Pancreas (tissue), 10 donors: ENCODE results near the gene ITPRID2. TPM values are rescaled to one million over a fixed set of nuclear protein-coding genes. Genes with fewer than 3 reads are reported as not detected.

Experiments used
- ATAC-seq, 4 donors: fragments of 200-7000 bp; cut with Tn5 transposase; one replicate each; pipeline versions ENCODE4 v1.8.0 to v1.9.1; 2020; ENCODE audit warnings: mild to moderate bottlenecking in 4 of 4, moderate library complexity in 4 of 4
- DNase-seq, 6 donors: peaks; one replicate each; pipeline ENCODE4 v3.0.0-alpha.2; 2020
- FAIRE-seq: peaks from 2 replicates; lab custom pipeline; 2012; peaks lifted over from hg19 to GRCh38; lab: Jason Lieb, UNC
- H3K27ac ChIP-seq, 4 donors: fragments of 200-600 bp; sonication (generic); 1 replicate in 3 of 4; 2 replicates in 1 of 4; pipeline versions ENCODE4 v1.5.0 to v1.8.0; 2020
- H3K27me3 ChIP-seq, 4 donors: fragments of 200-600 bp; one replicate each; pipeline ENCODE4 v1.8.0; 2021
- H3K36me3 ChIP-seq, 3 donors: fragments of 200-600 bp; sonication (generic) in 1 of 3; one replicate each; pipeline versions ENCODE4 v1.5.0 to v1.8.0; 2020 to 2021
- H3K4me1 ChIP-seq, 3 donors: fragments of 200-600 bp; one replicate each; pipeline ENCODE4 v1.8.0; 2021
- H3K4me3 ChIP-seq, 4 donors: fragments of 200-600 bp; sonication (generic) in 2 of 4; one replicate each; pipeline versions ENCODE4 v1.5.0 to v1.8.0; 2020 to 2021
- H3K9me3 ChIP-seq, 4 donors: fragments of 200-600 bp; one replicate each; pipeline ENCODE4 v1.8.0; 2021
- whole genome bisulfite sequencing, 2 donors: extraction: QIAGEN DNeasy Blood & Tissue Kit; methylation state at CpG; one replicate each; pipeline ENCODE4 v1.1.7; 2013; 5-methylcytosine and 5-hydroxymethylcytosine counted together
- intact Hi-C, 3 donors: fragments of 100-400 bp; cut with DNase I; formaldehyde crosslinking; loops; one replicate each; pipeline versions ENCODE4 v1.11.1 to v1.14.2; 2022
- polyA plus RNA-seq, 2 donors: library from polyadenylated mRNA; stranded (reverse); fragments of 200-250 nt; gene quantifications; one replicate each; pipeline ENCODE4 v1.2.3, GENCODE V29; 2013
- total RNA-seq, 6 donors: library from RNA; stranded (reverse); fragmentation: NEBNext Ultra II Directional in 4 of 6; extraction: Animal tissue kit (Norgen Biotek cat#: 25700) in 4 of 6; gene quantifications; one replicate each; pipeline versions ENCODE4 v1.2.1 to v1.2.4, GENCODE V29; 2021 to 2023
- TF ChIP-seq, protein P1 (sequence below), 4 donors: fragments of 200-600 bp; sonication (generic) in 3 of 4; IDR thresholded peaks; one replicate each; pipeline versions ENCODE4 v1.5.0 to v1.8.0; 2021; ENCODE audit warnings: antibody characterized with exemption in 4 of 4
- donor health status: healthy with polysubstance abuse.
- donor health status: DM: no; HTN: no; CAD: no; lungs with moderate emphysema.
- donor health status: DM: no; HTN: no; CAD: no.
- donor health status: control.
- donor health status: control.
- donor health status: Bipolar disorder and iron deficiency.
- donor health status: DM: yes; HTN: yes; CAD: no.
- donor health status: DM: no; HTN: no; CAD: no.
- donor health status: DM: no; HTN: no; CAD: no.
- donor health status: DM: yes; HTN: yes; CAD: no.

The ITPRID2 gene
- total and polyA plus RNA-seq, 8 donors, result 85.6 to 497 (median 328) TPM

DNA sequence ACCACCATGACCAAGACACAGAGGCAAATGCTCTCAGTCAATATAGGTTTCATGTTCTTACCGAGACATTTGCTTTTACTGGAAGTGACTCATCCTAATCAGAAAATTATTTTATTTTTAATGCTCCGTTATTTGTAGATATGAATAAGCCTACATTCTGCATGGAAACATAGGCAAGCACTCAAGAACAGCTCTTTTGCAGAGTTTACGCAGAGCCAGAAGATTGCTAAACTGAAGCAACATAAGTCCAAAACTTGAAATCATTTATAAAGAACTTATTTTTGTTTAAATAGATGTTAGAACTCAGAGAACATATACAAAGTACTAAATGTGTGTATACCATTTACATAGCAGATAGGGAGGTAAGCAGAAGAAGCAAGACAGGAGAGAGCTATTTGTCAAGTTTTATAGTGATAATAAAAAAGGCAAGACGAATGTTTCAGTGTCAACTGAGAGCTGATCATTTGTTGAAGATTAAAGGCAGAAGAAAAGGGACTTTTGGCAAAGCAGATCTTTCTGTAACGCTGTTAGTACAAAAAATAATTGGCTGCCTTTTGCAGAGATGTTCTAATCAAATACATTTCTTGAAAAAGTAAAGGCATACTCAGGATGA lies 81.7 kb downstream of the ITPRID2 start:
- 83 to 88% methylated on average over 5 of the region's 5 CpGs for WGBS, 2 donors
- FAIRE-seq, result no peak
- H3K4me3 ChIP-seq, result no peak overlapping the region
- TF ChIP-seq, protein P1, sequence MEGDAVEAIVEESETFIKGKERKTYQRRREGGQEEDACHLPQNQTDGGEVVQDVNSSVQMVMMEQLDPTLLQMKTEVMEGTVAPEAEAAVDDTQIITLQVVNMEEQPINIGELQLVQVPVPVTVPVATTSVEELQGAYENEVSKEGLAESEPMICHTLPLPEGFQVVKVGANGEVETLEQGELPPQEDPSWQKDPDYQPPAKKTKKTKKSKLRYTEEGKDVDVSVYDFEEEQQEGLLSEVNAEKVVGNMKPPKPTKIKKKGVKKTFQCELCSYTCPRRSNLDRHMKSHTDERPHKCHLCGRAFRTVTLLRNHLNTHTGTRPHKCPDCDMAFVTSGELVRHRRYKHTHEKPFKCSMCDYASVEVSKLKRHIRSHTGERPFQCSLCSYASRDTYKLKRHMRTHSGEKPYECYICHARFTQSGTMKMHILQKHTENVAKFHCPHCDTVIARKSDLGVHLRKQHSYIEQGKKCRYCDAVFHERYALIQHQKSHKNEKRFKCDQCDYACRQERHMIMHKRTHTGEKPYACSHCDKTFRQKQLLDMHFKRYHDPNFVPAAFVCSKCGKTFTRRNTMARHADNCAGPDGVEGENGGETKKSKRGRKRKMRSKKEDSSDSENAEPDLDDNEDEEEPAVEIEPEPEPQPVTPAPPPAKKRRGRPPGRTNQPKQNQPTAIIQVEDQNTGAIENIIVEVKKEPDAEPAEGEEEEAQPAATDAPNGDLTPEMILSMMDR (IDR thresholded peaks at IDR 0.05), result no peak
- no peaks in the 10 kb centered on the region for H3K36me3 ChIP-seq
- no peak for DNase-seq
- H3K27me3 ChIP-seq, result no peaks in the 10 kb centered on the region
- no peak for ATAC-seq
- H3K4me1 ChIP-seq, result no peaks in the 10 kb centered on the region
- H3K9me3 ChIP-seq, result no peaks in the 10 kb centered on the region
- intact Hi-C loops, result no loop called here
- no peak overlapping the region for H3K27ac ChIP-seq

DNA sequence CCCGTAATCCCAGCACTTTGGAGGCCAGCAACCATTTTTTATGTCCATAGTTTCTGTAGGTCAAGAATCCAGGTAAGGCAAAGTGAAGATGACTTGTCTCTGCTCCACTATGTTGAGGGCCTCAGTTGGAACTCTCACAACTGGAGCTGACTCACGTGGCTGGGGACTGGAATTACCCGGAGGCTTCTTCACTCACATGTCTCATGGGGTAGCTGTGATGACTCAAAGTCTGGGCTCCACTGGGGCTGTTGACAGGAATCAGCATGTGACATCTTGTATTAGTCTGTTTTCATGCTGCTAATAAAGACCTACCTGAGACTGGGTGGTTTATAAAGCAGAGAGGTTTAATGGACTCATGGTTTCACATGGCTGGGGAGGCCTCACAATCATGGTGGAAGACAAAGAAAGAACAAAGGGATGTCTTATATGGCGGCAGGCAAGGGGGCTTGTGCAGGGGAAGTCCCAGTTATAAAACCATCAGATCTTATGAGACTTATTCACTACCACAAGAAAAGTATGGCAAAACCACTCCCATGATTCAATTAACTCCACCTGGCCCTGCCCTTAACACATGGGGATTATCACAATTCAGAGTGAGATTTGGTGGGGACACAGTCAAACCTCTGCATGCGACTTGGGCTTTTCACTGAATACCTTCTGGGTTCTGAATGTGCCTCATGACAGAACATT lies 86.3 kb downstream of the ITPRID2 start:
- ATAC-seq, result no peak
- H3K4me1 ChIP-seq, result no peaks in the 10 kb centered on the region
- WGBS, 2 donors, result 88% methylated on average over 5 of the region's 5 CpGs
- intact Hi-C loops, result no loop called here
- no peak overlapping the region for H3K27ac ChIP-seq
- no peak for DNase-seq
- H3K36me3 ChIP-seq, result no peaks in the 10 kb centered on the region
- no peaks in the 10 kb centered on the region for H3K9me3 ChIP-seq
- no peak overlapping the region for H3K4me3 ChIP-seq
- no peaks in the 10 kb centered on the region for H3K27me3 ChIP-seq
- no peak for FAIRE-seq
- TF ChIP-seq, protein P1 (IDR thresholded peaks at IDR 0.05), result no peak

- no peak for FAIRE-seq
- intact Hi-C loops, result no loop called here
- 81 to 83% methylated on average over 2 of the region's 2 CpGs for WGBS, 2 donors
Measured at GRCh38 chr2:181978351-181979150, 87.0 kb downstream of the ITPRID2 start.

More at GRCh38 chr2:181978351-181979150, 87.0 kb downstream of the ITPRID2 start:
- no peaks in the 10 kb centered on the region for H3K9me3 ChIP-seq
- DNase-seq (no peak), ATAC-seq (no peak)
- TF ChIP-seq, protein P1 (IDR thresholded peaks at IDR 0.05), result no peak
- H3K27me3 ChIP-seq, result no peaks in the 10 kb centered on the region
- no peaks in the 10 kb centered on the region for H3K4me1 ChIP-seq
- H3K27ac ChIP-seq, result no peak overlapping the region
- no peak overlapping the region for H3K4me3 ChIP-seq
- H3K36me3 ChIP-seq, result no peaks in the 10 kb centered on the region

Other genes starting within 250 kb of the ITPRID2 start
- gene CERKL, start 234.6 kb upstream of the ITPRID2 start, total RNA-seq, result 1 to 10 TPM in 1 of 6 donors, under 1 TPM in 5; 0.16 to 1.4 (median 0.47) TPM
- gene CERKL, start 234.6 kb upstream of the ITPRID2 start, polyA plus RNA-seq, result 1 to 10 TPM in 1 of 2 donors, under 1 TPM in 1; 0.65 to 4.6 TPM
- 1 to 10 TPM; 1.4 to 9.1 (median 3.1) TPM for gene NEUROD1, start 211.2 kb upstream of the ITPRID2 start, total RNA-seq
- 10 to 100 TPM in 1 of 2 donors, 1 to 10 TPM in 1; 8.7 to 52.8 TPM for gene NEUROD1, start 211.2 kb upstream of the ITPRID2 start, polyA plus RNA-seq
- 1 to 10 TPM in 1 of 6 donors, under 1 TPM in 5; 0.20 to 1.6 (median 0.50) TPM for gene PPP1R1C, start 94.1 kb downstream of the ITPRID2 start, total RNA-seq
- 1 to 10 TPM; 1.9 to 2.4 TPM for gene PPP1R1C, start 94.1 kb downstream of the ITPRID2 start, polyA plus RNA-seq